Measurements from ENCODE around the gene DLG2.

DNA sequence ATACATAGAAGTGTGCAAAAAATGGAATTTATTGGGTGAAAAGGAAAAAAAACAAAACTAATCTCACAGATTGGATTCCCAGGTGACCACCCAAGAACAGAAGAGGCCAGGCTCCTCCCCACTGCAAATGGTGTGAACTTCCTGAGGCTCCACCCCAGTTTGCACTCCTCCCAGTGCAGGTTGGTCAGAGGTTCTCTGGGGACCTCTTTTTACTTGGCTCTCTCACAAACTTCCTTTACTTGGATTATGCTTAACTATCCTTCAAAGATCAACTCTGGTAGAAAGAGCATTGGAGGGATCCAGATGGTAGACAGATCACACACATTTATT, 2202.0 kb downstream of the DLG2 start:
- TF ChIP-seq, protein P1, sequence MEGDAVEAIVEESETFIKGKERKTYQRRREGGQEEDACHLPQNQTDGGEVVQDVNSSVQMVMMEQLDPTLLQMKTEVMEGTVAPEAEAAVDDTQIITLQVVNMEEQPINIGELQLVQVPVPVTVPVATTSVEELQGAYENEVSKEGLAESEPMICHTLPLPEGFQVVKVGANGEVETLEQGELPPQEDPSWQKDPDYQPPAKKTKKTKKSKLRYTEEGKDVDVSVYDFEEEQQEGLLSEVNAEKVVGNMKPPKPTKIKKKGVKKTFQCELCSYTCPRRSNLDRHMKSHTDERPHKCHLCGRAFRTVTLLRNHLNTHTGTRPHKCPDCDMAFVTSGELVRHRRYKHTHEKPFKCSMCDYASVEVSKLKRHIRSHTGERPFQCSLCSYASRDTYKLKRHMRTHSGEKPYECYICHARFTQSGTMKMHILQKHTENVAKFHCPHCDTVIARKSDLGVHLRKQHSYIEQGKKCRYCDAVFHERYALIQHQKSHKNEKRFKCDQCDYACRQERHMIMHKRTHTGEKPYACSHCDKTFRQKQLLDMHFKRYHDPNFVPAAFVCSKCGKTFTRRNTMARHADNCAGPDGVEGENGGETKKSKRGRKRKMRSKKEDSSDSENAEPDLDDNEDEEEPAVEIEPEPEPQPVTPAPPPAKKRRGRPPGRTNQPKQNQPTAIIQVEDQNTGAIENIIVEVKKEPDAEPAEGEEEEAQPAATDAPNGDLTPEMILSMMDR (IDR thresholded peaks at IDR 0.05; ENCODE audit: insufficient read depth, low read depth, low read length) = no peak
- TF ChIP-seq EZH2 (IDR thresholded peaks at IDR 0.05; ENCODE audit: insufficient read depth, low read length) = no peak
